Mesenchymal stem cell (in vitro differentiated cells and primary cell): ENCODE results near the gene ZNF148.

Experiments
- DNase-seq: peaks from one replicate; pipeline ENCODE4 v3.0.0-alpha.2; 2013
- H2AFZ ChIP-seq: one replicate; pipeline ENCODE4 v1.6.1; 2013; ENCODE audit warnings: low read depth, mild to moderate bottlenecking, control low read depth, inconsistent platforms, low read length, moderate library complexity
- H2AK5ac ChIP-seq: 2 replicates; pipeline ENCODE4 v1.6.1; 2013; ENCODE audit warnings: low read length, moderate library complexity, mild to moderate bottlenecking, inconsistent platforms; ENCODE audit not compliant: severe bottlenecking
- H2BK120ac ChIP-seq: one replicate; pipeline ENCODE4 v1.6.1; 2013; ENCODE audit warnings: low read depth, mild to moderate bottlenecking, inconsistent platforms, low read length, moderate library complexity
- H2BK12ac ChIP-seq, 2 experiments: one replicate each; pipeline ENCODE4 v1.6.1; 2013; ENCODE audit warnings: inconsistent platforms in 2 of 2, low read length in 2 of 2, mild to moderate bottlenecking in 2 of 2, moderate library complexity in 2 of 2, control low read depth in 1 of 2
- H2BK15ac ChIP-seq: one replicate; pipeline ENCODE4 v1.6.1; 2013; ENCODE audit warnings: mild to moderate bottlenecking, low read depth, inconsistent platforms; ENCODE audit not compliant: poor library complexity, severe bottlenecking
- H2BK5ac ChIP-seq: 2 replicates; pipeline ENCODE4 v1.6.1; 2013; ENCODE audit warnings: low read depth, mild to moderate bottlenecking, low read length, control low read depth, inconsistent platforms; ENCODE audit not compliant: poor library complexity, severe bottlenecking
- H3K14ac ChIP-seq, 2 experiments: one replicate each; pipeline ENCODE4 v1.6.1; 2013; ENCODE audit warnings: inconsistent platforms in 2 of 2, low read length in 2 of 2, control low read depth in 1 of 2, mild to moderate bottlenecking in 1 of 2, moderate library complexity in 1 of 2
- H3K18ac ChIP-seq, 2 experiments: one replicate each; pipeline ENCODE4 v1.6.1; 2013; ENCODE audit warnings: inconsistent platforms in 2 of 2, low read length in 2 of 2, control low read depth in 1 of 2, low read depth in 1 of 2, mild to moderate bottlenecking in 1 of 2
- H3K23ac ChIP-seq, 2 experiments: one replicate each; pipeline ENCODE4 v1.6.1; 2013; ENCODE audit warnings: inconsistent platforms in 2 of 2, low read length in 2 of 2, mild to moderate bottlenecking in 2 of 2, moderate library complexity in 2 of 2, control low read depth in 1 of 2
- H3K27ac ChIP-seq: 2 replicates; pipeline ENCODE4 v1.5.1; 2013; ENCODE audit warnings: mild to moderate bottlenecking, moderate library complexity, low read length, control low read depth, inconsistent platforms; ENCODE audit not compliant: poor library complexity, severe bottlenecking
- H3K27me3 ChIP-seq, 2 experiments: 2 replicates each; pipeline versions ENCODE4 v1.6.1 to v1.7.0; 2013; ENCODE audit warnings: low read length in 2 of 2, mild to moderate bottlenecking in 2 of 2, moderate library complexity in 2 of 2, control low read depth in 1 of 2, inconsistent platforms in 1 of 2; ENCODE audit not compliant: control insufficient read depth in 1 of 2, insufficient read depth in 1 of 2
- H3K36me3 ChIP-seq, 2 experiments: 2 replicates each; pipeline versions ENCODE4 v1.6.1 to v1.7.0; 2013; ENCODE audit warnings: low read length in 2 of 2, control low read depth in 1 of 2, inconsistent platforms in 1 of 2, low read depth in 1 of 2, mild to moderate bottlenecking in 1 of 2; ENCODE audit not compliant: insufficient read depth in 2 of 2, control insufficient read depth in 1 of 2
- H3K4ac ChIP-seq, 2 experiments: one replicate each; pipeline ENCODE4 v1.6.1; 2013; ENCODE audit warnings: inconsistent platforms in 2 of 2, low read length in 2 of 2, mild to moderate bottlenecking in 2 of 2, moderate library complexity in 2 of 2, control low read depth in 1 of 2, low read depth in 1 of 2
- H3K4me1 ChIP-seq: 2 replicates; pipeline ENCODE4 v1.6.1; 2013; ENCODE audit warnings: low read depth, low read length, control low read depth; ENCODE audit not compliant: control insufficient read depth, insufficient read depth
- H3K4me2 ChIP-seq: 2 replicates; pipeline ENCODE4 v1.6.1; 2013; ENCODE audit warnings: low read length, mild to moderate bottlenecking, inconsistent platforms; ENCODE audit not compliant: poor library complexity, severe bottlenecking
- H3K4me3 ChIP-seq, 2 experiments: 2 replicates each; pipeline versions ENCODE4 v1.5.1 to v1.7.0; 2013; ENCODE audit warnings: low read length in 2 of 2, mild to moderate bottlenecking in 2 of 2, control low read depth in 1 of 2, low read depth in 1 of 2; ENCODE audit not compliant: insufficient read depth in 1 of 2
- H3K79me1 ChIP-seq: replicated peaks from 2 replicates; pipeline ENCODE4 v1.6.1; 2013; ENCODE audit warnings: mild to moderate bottlenecking, control low read depth, low read length, inconsistent platforms; ENCODE audit not compliant: poor library complexity, severe bottlenecking
- H3K9ac ChIP-seq: 2 replicates; pipeline ENCODE4 v1.7.0; 2013; ENCODE audit warnings: mild to moderate bottlenecking, low read length, moderate library complexity
- H3K9me3 ChIP-seq: 2 replicates; pipeline ENCODE4 v1.7.0; 2013; ENCODE audit warnings: mild to moderate bottlenecking, low read length; ENCODE audit not compliant: control insufficient read depth
- H4K8ac ChIP-seq: one replicate; pipeline ENCODE4 v1.6.1; 2013; ENCODE audit warnings: inconsistent platforms, mild to moderate bottlenecking, low read length, moderate library complexity
- H4K91ac ChIP-seq: one replicate; pipeline ENCODE4 v1.6.1; 2013; ENCODE audit warnings: mild to moderate bottlenecking, low read length, inconsistent platforms
- WGBS: methylation state at CpG from one replicate; pipeline ENCODE4 v1.1.7; 2013; ENCODE audit warnings: mixed read lengths; 5-methylcytosine and 5-hydroxymethylcytosine counted together

Gene ZNF148

DNA sequence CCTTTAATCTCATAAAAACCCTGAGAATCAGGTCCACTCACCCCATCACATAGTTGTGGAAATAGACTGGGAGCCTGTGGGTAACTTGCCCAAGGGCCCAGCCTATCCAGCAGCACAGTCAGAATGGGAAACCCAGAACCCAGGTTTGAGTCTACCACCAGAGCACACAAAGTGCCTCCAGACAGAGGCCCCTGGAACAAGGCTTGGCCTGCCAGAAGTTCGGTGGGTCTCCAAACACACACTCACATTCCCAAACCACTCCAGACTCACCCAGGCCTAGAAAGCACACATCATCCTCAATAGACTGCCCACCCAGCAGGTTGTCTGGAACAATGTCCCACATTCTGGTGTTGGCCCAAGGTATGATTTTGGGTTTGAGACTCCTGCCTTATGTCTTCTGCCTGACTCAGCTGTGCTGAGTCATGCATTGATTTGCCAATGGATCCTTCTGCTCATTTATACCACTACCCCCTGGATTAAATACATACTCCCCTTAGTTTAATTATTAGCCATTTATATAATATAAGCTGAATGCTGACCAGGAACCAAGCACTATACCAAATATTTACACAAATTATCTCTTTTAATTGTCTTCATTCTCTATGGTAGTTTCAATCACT is 167.1 kb downstream of the ZNF148 start:
- H3K4me1 ChIP-seq = peaks cover 14% of the 10 kb centered on the region
- DNase-seq = no peak
- no peak overlapping the region for H4K91ac ChIP-seq
- no peak overlapping the region for H3K9ac ChIP-seq
- no peak overlapping the region for H3K18ac ChIP-seq
- H2BK5ac ChIP-seq = no peak overlapping the region
- no peak overlapping the region for H4K8ac ChIP-seq
- no peak overlapping the region for H3K23ac ChIP-seq
- H3K27me3 ChIP-seq = peaks cover 0 to 16% of the 10 kb centered on the region in 2 experiments
- no peak overlapping the region for H2BK15ac ChIP-seq
- H3K4me3 ChIP-seq = no peak overlapping the region
- peaks cover 8% of the 10 kb centered on the region for H3K79me1 ChIP-seq
- H2BK12ac ChIP-seq = no peak overlapping the region
- H2AK5ac ChIP-seq = no peak overlapping the region
- 100% methylated on average over 1 of the region's 1 CpG for WGBS
- no peaks in the 10 kb centered on the region for H3K36me3 ChIP-seq
- H2BK120ac ChIP-seq = no peak overlapping the region
- no peak overlapping the region for H3K27ac ChIP-seq
- H3K14ac ChIP-seq = no peak overlapping the region
- no peak overlapping the region for H3K4me2 ChIP-seq
- H2AFZ ChIP-seq = no peak overlapping the region
- H3K9me3 ChIP-seq = no peaks in the 10 kb centered on the region
- no peak overlapping the region for H3K4ac ChIP-seq

GRCh38 chr3:125207507-125207906 is 167.6 kb downstream of the ZNF148 start:
- no peak overlapping the region for H3K18ac ChIP-seq
- 88% methylated on average over 7 of the region's 7 CpGs for WGBS
- no peak overlapping the region for H3K27ac ChIP-seq

DNA sequence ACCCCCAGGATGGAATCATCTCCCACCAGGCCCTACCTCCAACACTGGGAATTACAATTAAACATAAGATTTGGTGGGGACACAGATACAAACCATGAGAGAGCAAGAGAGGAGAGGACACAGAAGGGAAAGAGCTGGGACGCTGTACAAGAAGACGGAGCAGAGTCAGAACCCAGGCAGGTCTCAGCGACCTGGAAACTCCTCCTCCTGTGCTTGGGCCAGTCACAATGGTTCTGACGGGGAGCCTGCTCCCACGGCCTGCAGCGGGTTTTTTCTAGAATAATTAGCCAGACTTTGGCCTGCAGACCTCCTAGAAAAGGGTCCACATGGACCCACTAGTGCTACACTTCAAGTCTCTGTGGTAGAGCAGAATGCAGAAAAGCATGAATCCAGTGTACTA is 168.2 kb downstream of the ZNF148 start:
- Histone ChIP-seq H3K9me3 (no peaks in the 10 kb centered on the region), H2BK120ac (no peak overlapping the region), H4K91ac (no peak overlapping the region), H2AK5ac (no peak overlapping the region), H4K8ac (no peak overlapping the region), H2AFZ (no peak overlapping the region), H3K36me3 (no peaks in the 10 kb centered on the region), H3K14ac (no peak overlapping the region), H2BK12ac (no peak overlapping the region), H2BK5ac (no peak overlapping the region), H3K4me2 (no peak overlapping the region), H3K4ac (no peak overlapping the region), H2BK15ac (no peak overlapping the region), H3K9ac (no peak overlapping the region), H3K4me3 (no peak overlapping the region), H3K23ac (no peak overlapping the region), H3K27me3 (peaks cover 0 to 5% of the 10 kb centered on the region in 2 experiments), H3K27ac (no peak overlapping the region), H3K79me1 (peaks cover 8% of the 10 kb centered on the region), H3K4me1 (peaks cover 5% of the 10 kb centered on the region), H3K18ac (no peak overlapping the region)
- DNase-seq = no peak
- WGBS = 86% methylated on average over 6 of the region's 6 CpGs

More at GRCh38 chr3:125207507-125207906, 167.6 kb downstream of the ZNF148 start:
- no peak for DNase-seq
- no peak overlapping the region for H3K4me2 ChIP-seq
- no peak overlapping the region for H2AK5ac ChIP-seq
- H2BK120ac ChIP-seq = no peak overlapping the region
- no peak overlapping the region for H3K4me3 ChIP-seq
- no peak overlapping the region for H4K91ac ChIP-seq
- H3K79me1 ChIP-seq = peaks cover 8% of the 10 kb centered on the region
- H3K9me3 ChIP-seq = no peaks in the 10 kb centered on the region
- no peak overlapping the region for H3K14ac ChIP-seq
- no peak overlapping the region for H2BK5ac ChIP-seq
- H2AFZ ChIP-seq = no peak overlapping the region
- no peaks in the 10 kb centered on the region for H3K36me3 ChIP-seq
- no peak overlapping the region for H3K23ac ChIP-seq
- H2BK12ac ChIP-seq = no peak overlapping the region
- no peak overlapping the region for H4K8ac ChIP-seq
- H3K9ac ChIP-seq = no peak overlapping the region
- peaks cover 8% of the 10 kb centered on the region for H3K4me1 ChIP-seq
- no peak overlapping the region for H2BK15ac ChIP-seq
- peaks cover 0 to 11% of the 10 kb centered on the region in 2 experiments for H3K27me3 ChIP-seq
- no peak overlapping the region for H3K4ac ChIP-seq

DNA sequence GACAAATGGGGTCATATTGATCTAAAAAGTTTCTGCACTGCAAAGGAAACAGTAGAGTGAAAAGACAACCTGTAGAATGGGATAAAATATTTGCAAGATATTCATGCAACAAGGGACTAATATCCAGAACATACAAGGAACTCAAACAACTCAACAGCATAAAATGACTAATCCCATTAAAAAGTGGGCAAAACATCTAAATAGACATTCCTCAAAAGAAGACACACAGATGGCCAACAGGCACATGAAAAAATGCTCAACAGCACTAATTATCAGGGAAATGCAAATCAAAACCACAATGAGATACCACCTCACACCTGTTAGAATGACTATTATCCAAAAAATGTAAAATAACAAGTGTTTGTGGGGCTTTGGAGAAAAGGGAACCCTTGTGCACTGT is 171.4 kb downstream of the ZNF148 start:
- H3K14ac ChIP-seq = no peak overlapping the region
- no peak overlapping the region for H2AFZ ChIP-seq
- H2BK15ac ChIP-seq = no peak overlapping the region
- peaks cover 9% of the 10 kb centered on the region for H3K79me1 ChIP-seq
- H3K27ac ChIP-seq = no peak overlapping the region
- no peak overlapping the region for H2BK120ac ChIP-seq
- H3K4me2 ChIP-seq = no peak overlapping the region
- H2BK12ac ChIP-seq = no peak overlapping the region
- no peaks in the 10 kb centered on the region for H3K36me3 ChIP-seq
- DNase-seq = no peak
- H3K18ac ChIP-seq = no peak overlapping the region
- H2AK5ac ChIP-seq = no peak overlapping the region
- no peak overlapping the region for H4K91ac ChIP-seq
- no peak overlapping the region for H3K23ac ChIP-seq
- H2BK5ac ChIP-seq = no peak overlapping the region
- H3K9ac ChIP-seq = no peak overlapping the region
- no peaks in the 10 kb centered on the region for H3K27me3 ChIP-seq
- H3K9me3 ChIP-seq = no peaks in the 10 kb centered on the region
- no peaks in the 10 kb centered on the region for H3K4me1 ChIP-seq
- no peak overlapping the region for H3K4ac ChIP-seq
- no peak overlapping the region for H4K8ac ChIP-seq
- H3K4me3 ChIP-seq = no peak overlapping the region
